GM19463 (cell line): ENCODE data around the gene ZNF655.

Experiments used
- ATAC-seq: cut with Tn5 transposase; IDR thresholded peaks from one replicate; pipeline ENCODE4 v1.9.1; 2021; ENCODE audit warnings: mild to moderate bottlenecking, moderate library complexity; ENCODE audit not compliant: unreplicated experiment

Gene ZNF655

GRCh38 chr7:99605527-99605926 lies 47.1 kb downstream of the ZNF655 start:
- no peak for ATAC-seq

- no peak for ATAC-seq
These were observed 48.1 kb downstream of the ZNF655 start for GRCh38 chr7:99606531-99606930.

- no peak for ATAC-seq
These were observed 49.1 kb downstream of the ZNF655 start for GRCh38 chr7:99607548-99607947.

GRCh38 chr7:99614495-99614894 lies 56.1 kb downstream of the ZNF655 start:
- ATAC-seq, result no peak

- ATAC-seq, result no peak
These were observed 57.5 kb downstream of the ZNF655 start for GRCh38 chr7:99615989-99616358.

GRCh38 chr7:99616359-99617191 lies 58.1 kb downstream of the ZNF655 start, which contains the start of gene ZSCAN25:
ZSCAN25 (plus strand) TSS chr7:99616946; CDS start chr7:99619607, 2,661 bp downstream.
- ATAC-seq, result peak; percentile 95

- ATAC-seq, result peak; percentile 26
These were observed 58.8 kb downstream of the ZNF655 start for GRCh38 chr7:99617192-99617781.

GRCh38 chr7:99618726-99619125 lies 60.3 kb downstream of the ZNF655 start:
- no peak for ATAC-seq

GRCh38 chr7:99619571-99620130 lies 61.2 kb downstream of the ZNF655 start:
- no peak for ATAC-seq

GRCh38 chr7:99621271-99621670 lies 62.8 kb downstream of the ZNF655 start:
- no peak for ATAC-seq

GRCh38 chr7:99622596-99622995 lies 64.2 kb downstream of the ZNF655 start:
- no peak for ATAC-seq

GRCh38 chr7:99623091-99623693 lies 64.8 kb downstream of the ZNF655 start:
- no peak for ATAC-seq

- no peak for ATAC-seq
These were observed 65.4 kb downstream of the ZNF655 start for GRCh38 chr7:99623702-99624447.

- ATAC-seq, result no peak
These were observed 66.0 kb downstream of the ZNF655 start for GRCh38 chr7:99624484-99624883.

GRCh38 chr7:99625321-99625720 lies 66.9 kb downstream of the ZNF655 start:
- ATAC-seq, result no peak

GRCh38 chr7:99625961-99626360 lies 67.5 kb downstream of the ZNF655 start:
- ATAC-seq, result no peak
